Liver (tissue), 9 donors: ENCODE results near the gene MTMR10. TPM values are rescaled to one million over a fixed set of nuclear protein-coding genes. Genes with fewer than 3 reads are reported as not detected.

Experiments
- DNase-seq: peaks from one replicate; pipeline ENCODE4 v3.0.0-alpha.2; 2017; ENCODE audit warnings: low spot score
- H3K27ac ChIP-seq, 2 donors: one replicate each; pipeline ENCODE4 v1.7.0; 2013; ENCODE audit warnings: inconsistent platforms in 2 of 2, low read length in 2 of 2, control low read depth in 1 of 2, low read depth in 1 of 2, mild to moderate bottlenecking in 1 of 2
- H3K27me3 ChIP-seq, 4 donors: one replicate each; pipeline versions ENCODE4 v1.6.1 to v1.7.0; 2013; ENCODE audit warnings: low read length in 3 of 4, inconsistent platforms in 1 of 4, mild to moderate bottlenecking in 1 of 4, moderate library complexity in 1 of 4; ENCODE audit not compliant: control insufficient read depth in 4 of 4, insufficient read depth in 4 of 4
- H3K36me3 ChIP-seq, 4 donors: one replicate each; pipeline versions ENCODE4 v1.6.1 to v1.7.0; 2013; ENCODE audit warnings: low read length in 3 of 4, mild to moderate bottlenecking in 3 of 4, low read depth in 1 of 4, moderate library complexity in 1 of 4; ENCODE audit not compliant: control insufficient read depth in 4 of 4, insufficient read depth in 3 of 4
- H3K4me1 ChIP-seq, 4 donors: one replicate each; pipeline versions ENCODE4 v1.6.1 to v1.7.0; 2013; ENCODE audit warnings: low read length in 3 of 4, mild to moderate bottlenecking in 3 of 4, moderate library complexity in 1 of 4; ENCODE audit not compliant: control insufficient read depth in 4 of 4, insufficient read depth in 4 of 4
- H3K4me3 ChIP-seq, 3 donors: one replicate each; pipeline versions ENCODE4 v1.6.1 to v1.7.0; 2013; ENCODE audit warnings: low read length in 3 of 3, control low read depth in 1 of 3, low read depth in 1 of 3, mild to moderate bottlenecking in 1 of 3
- H3K9ac ChIP-seq, 2 donors: one replicate each; pipeline ENCODE4 v1.7.0; 2013; ENCODE audit warnings: low read length in 2 of 2, mild to moderate bottlenecking in 2 of 2, moderate library complexity in 2 of 2, control low read depth in 1 of 2, low read depth in 1 of 2
- H3K9me3 ChIP-seq, 4 donors: one replicate each; pipeline versions ENCODE4 v1.6.1 to v1.7.0; 2013; ENCODE audit warnings: low read length in 3 of 4; ENCODE audit not compliant: control insufficient read depth in 4 of 4
- CTCF ChIP-seq: fragments of 150-350 bp; IDR thresholded peaks from 2 replicates; pipeline ENCODE4 v1.5.1; 2017; ENCODE audit warnings: improper control_type of control experiment, low read depth, low read length; ENCODE audit not compliant: missing input control
- FOXA1 ChIP-seq: IDR thresholded peaks from 2 replicates; pipeline ENCODE4 v1.6.1; 2016; ENCODE audit warnings: antibody characterized with exemption
- FOXA2 ChIP-seq: IDR thresholded peaks from 2 replicates; pipeline ENCODE4 v1.6.1; 2016; ENCODE audit warnings: antibody characterized with exemption
- GABPA ChIP-seq, 2 donors: IDR thresholded peaks in 1 of 2; conservative IDR thresholded peaks in 1 of 2; 2 replicates each; pipeline ENCODE4 v1.6.1; 2016; ENCODE audit warnings: antibody characterized with exemption in 2 of 2, mild to moderate bottlenecking in 1 of 2, moderate library complexity in 1 of 2
- HNF4A ChIP-seq, 2 donors: conservative IDR thresholded peaks; 2 replicates each; pipeline ENCODE4 v1.6.1; 2016; ENCODE audit warnings: antibody characterized with exemption in 2 of 2, mild to moderate bottlenecking in 2 of 2
- HNF4G ChIP-seq: IDR thresholded peaks from 2 replicates; pipeline ENCODE4 v1.6.1; 2016; ENCODE audit warnings: antibody characterized with exemption
- MAX ChIP-seq: IDR thresholded peaks from 2 replicates; pipeline ENCODE4 v1.6.1; 2016; ENCODE audit warnings: antibody characterized with exemption
- NR2F2 ChIP-seq: IDR thresholded peaks from 2 replicates; pipeline ENCODE4 v1.6.1; 2016; ENCODE audit warnings: antibody characterized with exemption
- REST ChIP-seq: IDR thresholded peaks from 2 replicates; pipeline ENCODE4 v1.6.1; 2016; ENCODE audit warnings: antibody characterized with exemption, mild to moderate bottlenecking
- RXRA ChIP-seq, 2 donors: IDR thresholded peaks; 2 replicates each; pipeline ENCODE4 v1.6.1; 2017 to 2018; ENCODE audit warnings: antibody characterized with exemption in 2 of 2, mild to moderate bottlenecking in 1 of 2
- SP1 ChIP-seq: IDR thresholded peaks from 2 replicates; pipeline ENCODE4 v1.6.1; 2018; ENCODE audit warnings: antibody characterized with exemption, mild to moderate bottlenecking
- TAF1 ChIP-seq: conservative IDR thresholded peaks from 2 replicates; pipeline ENCODE4 v1.6.1; 2016; ENCODE audit warnings: antibody characterized with exemption, mild to moderate bottlenecking
- YY1 ChIP-seq: IDR thresholded peaks from 2 replicates; pipeline ENCODE4 v1.6.1; 2016; ENCODE audit warnings: antibody characterized with exemption, mild to moderate bottlenecking
- WGBS: extraction: QIAGEN DNeasy Blood & Tissue Kit; methylation state at CpG from one replicate; pipeline ENCODE4 v1.1.7; 2013; 5-methylcytosine and 5-hydroxymethylcytosine counted together
- polyA plus RNA-seq, 2 donors: library from polyadenylated mRNA; stranded (reverse) in 1 of 2; unstranded in 1 of 2; fragments of 200-250 nt in 1 of 2; fragments of >200 nt in 1 of 2; fragmentation: Nextera tagmentation in 1 of 2; extraction: Ambion mirVana in 1 of 2; gene quantifications; one replicate each; pipeline versions ENCODE4 v1.2.1 to v1.2.3, GENCODE V29; 2013 to 2015
- total RNA-seq, 2 donors: library from RNA; depleted of rRNA; stranded (reverse); fragments of >200 nt; gene quantifications; one replicate each; pipeline ENCODE4 v1.2.3, GENCODE V29; 2014
- donor health status: healthy.
- donor health status: healthy.
- donor health status: healthy.
- donor health status: healthy.
- donor health status: healthy.

The MTMR10 gene
- total and polyA plus RNA-seq, 4 donors: 8.7 to 31.3 (median 13.6) TPM

DNA sequence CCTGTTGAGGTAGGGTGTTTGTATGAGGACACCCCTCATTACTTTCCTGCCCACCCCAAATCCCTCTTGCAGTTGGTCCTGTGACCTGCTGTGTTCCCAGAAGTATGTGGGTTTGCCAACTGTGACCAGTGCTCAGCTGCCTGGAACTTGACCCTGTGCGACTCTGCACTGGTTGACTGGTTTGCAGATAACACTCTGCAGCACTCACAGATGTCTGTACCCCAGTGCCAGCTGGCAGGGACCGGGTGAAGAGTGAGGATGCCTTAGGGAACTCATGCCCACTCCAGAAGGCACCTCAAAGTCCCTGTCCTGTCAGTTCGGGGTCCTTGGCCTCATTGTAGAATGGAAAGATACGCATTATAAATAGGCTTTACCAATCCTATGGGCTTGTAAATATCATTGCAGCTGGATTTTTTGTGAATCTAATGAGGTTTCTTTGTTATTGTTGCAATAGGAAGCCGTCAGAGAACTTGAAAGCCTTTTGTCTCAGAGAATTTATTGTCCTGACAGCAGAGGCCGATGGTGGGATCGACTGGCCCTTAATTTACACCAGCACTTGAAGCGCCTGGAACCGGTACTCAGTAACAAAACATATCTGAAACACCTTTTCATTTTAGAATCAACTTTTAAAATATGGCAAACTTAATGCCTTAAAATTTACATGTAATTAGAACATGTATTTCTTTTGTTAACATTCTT lies 69.5 kb downstream of the MTMR10 start:
- Histone ChIP-seq H3K27ac (no peak overlapping the region), H3K9ac (no peak overlapping the region), H3K4me1 (peaks cover 0 to 5% (median 2%) of the 10 kb centered on the region in 4 donors), H3K4me3 (no peak overlapping the region), H3K27me3 (no peaks in the 10 kb centered on the region), H3K36me3 (peaks cover 14 to 70% (median 48%) of the 10 kb centered on the region in 4 donors), H3K9me3 (no peaks in the 10 kb centered on the region)
- 79% methylated on average over 9 of the region's 9 CpGs for WGBS
- TF ChIP-seq GABPA (IDR thresholded peaks at IDR 0.05 in 1 of 2, conservative IDR thresholded peaks at IDR 0.05 in 1 of 2) (no peak), FOXA1 (no peak), HNF4A (conservative IDR thresholded peaks at IDR 0.05) (peak; percentile 35 to 53)
- no peak for DNase-seq

- Histone ChIP-seq H3K27ac (no peak overlapping the region), H3K36me3 (peaks cover 14 to 69% (median 47%) of the 10 kb centered on the region in 4 donors), H3K9me3 (no peaks in the 10 kb centered on the region), H3K4me1 (peaks cover 0 to 5% (median 2%) of the 10 kb centered on the region in 4 donors), H3K27me3 (no peaks in the 10 kb centered on the region), H3K4me3 (no peak overlapping the region), H3K9ac (no peak overlapping the region)
- no peak for TF ChIP-seq CTCF
- TF ChIP-seq TAF1: no peak
- no peak for TF ChIP-seq SP1
- no peak for TF ChIP-seq FOXA2
- no peak for TF ChIP-seq MAX
- TF ChIP-seq HNF4G: no peak
- no peak for TF ChIP-seq NR2F2
- no peak for TF ChIP-seq GABPA (IDR thresholded peaks at IDR 0.05 in 1 of 2, conservative IDR thresholded peaks at IDR 0.05 in 1 of 2)
- no peak for TF ChIP-seq YY1
- TF ChIP-seq REST: no peak
- no peak for TF ChIP-seq RXRA (IDR thresholded peaks at IDR 0.05)
- 92% methylated on average over 4 of the region's 4 CpGs for WGBS
- DNase-seq: no peak
Measured at GRCh38 chr15:30921106-30921505, 70.3 kb downstream of the MTMR10 start.
